SH-SY5Y (cell line): ENCODE results near the gene PAK3.

Source experiments
- GATA2 ChIP-seq: IDR thresholded peaks from 2 replicates; pipeline ENCODE4 v1.6.1; 2011; ENCODE audit warnings: mild to moderate bottlenecking, low read depth, low read length
- GATA3 ChIP-seq: IDR thresholded peaks from 2 replicates; pipeline ENCODE4 v1.6.1; 2011; ENCODE audit warnings: low read depth, mild to moderate bottlenecking, low read length, moderate library complexity

PAK3 gene

DNA sequence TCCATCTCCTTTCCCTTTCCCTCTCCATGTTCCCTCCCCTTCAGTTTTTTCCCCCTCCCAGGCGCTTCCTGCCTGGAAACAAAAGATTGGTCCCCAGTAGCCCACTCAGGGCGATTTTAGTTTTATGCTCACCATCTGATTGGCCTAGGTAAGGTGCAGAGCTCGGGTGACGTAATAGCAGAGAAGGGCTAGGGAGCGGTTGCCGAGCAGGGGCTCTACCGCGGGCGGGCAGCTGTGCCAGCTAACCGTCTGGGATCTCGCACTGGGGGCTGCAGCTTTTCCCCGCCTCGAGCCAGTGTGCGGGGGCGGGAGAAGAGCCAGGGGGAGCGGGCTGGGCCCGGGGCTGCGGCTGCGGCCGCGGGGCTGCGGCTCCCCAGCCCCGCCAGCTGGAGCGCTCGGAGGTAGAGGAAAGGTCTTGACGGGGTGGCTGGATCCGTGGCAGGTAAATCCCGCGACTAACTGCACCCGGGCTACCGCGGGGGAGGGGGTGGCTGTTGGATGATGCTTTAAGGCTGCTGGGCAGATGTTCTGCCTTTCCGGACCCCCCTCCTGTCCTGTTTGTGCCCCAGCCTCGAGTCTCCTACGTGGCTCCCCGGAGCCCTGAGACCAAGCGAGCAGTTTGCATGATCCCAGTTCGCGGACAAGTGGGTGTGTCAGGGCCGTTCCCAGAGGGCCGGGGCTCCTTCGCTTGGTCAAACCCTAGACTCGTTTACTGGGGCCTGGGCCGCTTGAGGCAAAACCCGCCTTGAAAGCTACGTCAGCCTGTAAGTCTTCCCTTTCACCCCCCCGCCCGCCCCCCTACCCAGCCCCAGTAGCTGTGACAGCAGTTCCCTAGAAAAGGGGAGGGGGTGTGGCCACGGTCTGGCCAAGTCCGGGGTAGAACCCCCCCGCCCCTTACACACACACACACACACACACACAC lies at the start of gene PAK3:
TSS of gene PAK3 (plus strand) at position 218 of the 922 bp plus-strand sequence. CDS start 26,913 bp downstream, outside the sequence.
- TF ChIP-seq GATA2 (no peak), GATA3 (no peak)

DNA sequence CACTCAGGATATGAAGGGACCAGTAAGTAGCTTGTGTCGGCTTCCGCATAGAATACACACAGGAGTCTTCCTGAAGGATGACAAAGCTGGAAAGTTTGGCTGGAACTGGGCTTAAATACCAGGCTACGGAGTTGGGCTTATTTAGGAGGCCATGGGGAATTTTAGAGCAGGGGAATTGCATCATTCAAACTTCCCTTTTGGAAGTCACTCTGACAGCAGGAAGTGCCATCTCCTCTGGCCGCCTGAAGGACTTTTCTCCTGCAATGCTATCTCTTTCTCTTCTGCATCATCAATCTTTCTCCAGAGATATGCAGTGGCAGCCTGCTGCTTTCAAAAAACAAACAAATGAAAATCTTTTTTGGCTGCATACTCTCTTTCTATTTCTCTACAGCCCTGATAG lies 48.4 kb upstream of the PAK3 start:
- TF ChIP-seq GATA3 (no peak), GATA2 (no peak)

DNA sequence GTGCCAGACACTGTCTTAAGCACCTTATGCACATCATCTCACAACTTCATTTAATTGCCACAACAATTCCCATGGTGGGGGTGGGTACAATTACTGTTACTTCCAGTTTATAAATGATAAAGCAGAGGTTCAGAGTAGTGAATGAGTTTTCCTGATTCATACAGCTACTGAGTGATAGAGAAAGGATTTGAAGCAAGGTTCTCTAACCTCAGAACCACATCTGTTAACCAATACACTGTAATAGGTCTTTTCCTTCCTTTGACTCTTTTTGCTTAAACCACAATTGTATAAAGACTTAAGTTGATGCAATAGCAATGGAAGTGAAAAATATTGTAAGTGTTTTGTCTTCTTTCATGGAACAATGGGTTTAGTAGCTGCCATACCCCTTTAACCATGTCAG lies 43.5 kb upstream of the PAK3 start:
- TF ChIP-seq GATA2 (no peak), GATA3 (no peak)

DNA sequence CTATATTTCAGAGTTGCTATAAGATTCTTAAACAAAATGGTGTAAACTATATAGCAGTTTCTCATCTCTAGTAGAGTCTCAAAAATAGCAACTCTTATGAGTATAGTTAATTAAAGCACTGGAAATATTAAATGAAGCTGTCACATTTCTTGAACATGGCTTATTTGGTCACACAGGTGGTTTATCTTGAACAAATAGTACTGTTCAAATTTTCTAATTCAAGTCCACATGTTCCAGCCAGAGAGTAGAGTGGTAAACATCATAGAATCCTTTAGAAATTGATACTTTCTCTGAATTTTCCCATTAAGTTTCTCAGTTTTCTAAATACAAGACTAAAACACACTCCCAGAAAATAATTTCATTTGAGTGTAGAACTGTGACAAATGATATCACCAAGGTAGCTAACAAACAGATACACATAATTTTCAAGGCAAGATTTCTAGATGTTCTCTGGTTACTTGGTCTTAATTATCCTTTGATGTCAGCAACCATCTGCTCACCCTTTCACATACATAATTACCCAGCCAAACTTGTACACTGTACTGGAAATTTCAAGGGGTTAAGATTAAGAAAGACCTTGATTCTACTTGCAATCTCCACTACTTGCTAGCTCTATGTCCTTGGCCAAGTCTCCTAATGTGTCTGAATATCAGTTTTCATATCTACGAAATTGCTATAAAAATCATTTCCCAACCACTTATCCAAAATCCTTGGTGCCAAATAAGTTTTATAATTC lies 24.3 kb upstream of the PAK3 start:
- no peak for TF ChIP-seq GATA3
- no peak for TF ChIP-seq GATA2

DNA sequence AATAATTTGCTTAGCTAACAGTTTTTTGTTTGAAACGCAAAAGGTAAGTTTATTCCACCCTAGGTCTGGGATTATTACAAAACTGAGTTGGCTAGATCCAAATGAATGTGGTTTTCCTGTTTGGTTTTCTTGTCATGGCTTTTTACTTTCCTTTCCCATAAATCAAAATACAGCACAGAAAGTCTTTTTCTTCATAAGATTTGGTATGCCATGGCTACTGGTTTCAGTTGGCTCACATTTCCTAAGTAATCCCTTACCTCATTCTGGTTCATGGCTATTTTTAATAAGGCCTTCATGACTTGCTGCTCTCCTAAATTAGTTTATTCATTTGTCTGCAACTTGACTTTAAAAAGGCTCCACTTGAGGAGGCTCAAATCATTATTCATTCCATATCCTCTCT lies 12.9 kb upstream of the PAK3 start:
- no peak for TF ChIP-seq GATA3
- no peak for TF ChIP-seq GATA2

DNA sequence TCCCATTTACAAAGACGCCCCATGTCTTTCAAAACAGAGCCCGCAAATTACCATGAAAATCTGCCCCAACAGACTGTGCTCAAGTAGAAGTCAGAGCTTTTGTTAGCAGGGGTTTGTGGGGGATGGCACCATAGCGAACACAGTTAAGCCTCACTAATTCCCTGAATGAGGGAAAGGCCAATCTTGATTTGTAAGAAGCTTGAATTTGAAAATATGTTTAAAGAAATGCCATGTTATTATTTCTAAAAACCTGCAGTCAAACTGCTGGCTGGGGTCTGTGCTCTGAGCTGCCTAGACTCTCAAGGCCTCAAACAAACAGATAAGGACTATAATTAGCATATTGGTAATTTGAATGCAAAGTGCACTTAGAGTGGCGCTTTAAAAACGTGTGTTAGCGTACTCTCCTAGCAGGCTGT lies 9.4 kb upstream of the PAK3 start:
- TF ChIP-seq GATA2 (no peak), GATA3 (no peak)

DNA sequence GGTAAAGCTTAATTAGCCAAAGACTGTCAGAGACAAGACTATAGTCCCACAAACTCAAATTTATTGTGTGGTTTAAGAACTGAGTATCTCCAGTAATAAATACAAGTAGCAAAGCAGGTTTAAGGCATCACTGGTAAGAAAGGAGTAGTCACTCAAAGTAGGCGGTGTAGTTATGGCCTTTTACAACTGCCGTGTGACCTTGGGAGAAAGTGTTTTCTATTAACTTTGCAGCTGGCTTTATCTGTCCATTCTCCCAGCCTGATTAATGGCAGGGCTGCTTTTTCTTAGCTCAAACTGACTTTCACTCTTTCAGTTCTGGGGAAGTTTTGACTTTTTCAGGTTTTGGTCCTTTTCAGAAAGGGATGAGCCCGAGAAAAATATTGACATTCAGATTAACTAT lies 7.4 kb upstream of the PAK3 start:
- TF ChIP-seq GATA2, result no peak
- no peak for TF ChIP-seq GATA3

DNA sequence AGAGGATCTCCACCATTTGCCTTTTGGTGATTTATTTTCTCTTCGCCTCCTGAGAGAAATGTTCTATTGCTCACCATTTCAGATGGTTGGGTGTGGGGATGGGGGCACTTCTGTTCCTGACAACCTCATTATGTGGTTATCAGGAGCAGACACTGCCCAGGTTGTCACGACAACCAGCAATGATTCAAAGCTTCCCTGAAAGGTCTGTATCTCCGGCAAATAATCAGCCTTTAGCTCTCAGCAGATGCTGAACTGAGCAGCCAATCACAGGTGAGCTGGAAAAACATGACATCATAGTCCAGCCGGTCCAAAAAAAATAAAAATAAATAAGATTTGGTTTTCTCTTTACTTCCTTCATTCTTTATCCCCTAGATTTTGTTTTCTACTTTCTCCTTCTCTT lies 5.5 kb upstream of the PAK3 start:
- no peak; the same call in 1 of the 2 replicates for TF ChIP-seq GATA2
- no peak for TF ChIP-seq GATA3

DNA sequence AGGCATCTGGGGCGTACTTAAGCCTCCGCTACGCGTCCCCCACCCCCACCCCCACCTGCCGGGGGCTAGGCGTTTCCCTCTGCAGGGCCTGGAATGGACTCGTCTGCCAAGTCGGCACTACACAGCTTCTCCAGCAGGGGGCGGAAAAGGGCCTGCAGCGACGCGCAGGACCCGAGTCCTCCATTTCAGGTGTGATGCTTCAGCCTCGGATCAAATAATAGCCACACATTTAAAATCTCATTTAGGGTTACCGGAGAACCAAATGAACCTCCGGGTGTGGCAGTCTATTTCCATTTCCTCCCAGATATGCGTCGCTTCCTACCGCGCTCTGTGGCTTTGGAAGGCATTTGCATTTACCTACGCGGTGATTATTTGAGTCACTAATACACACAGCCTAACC lies 2.9 kb downstream of the PAK3 start:
- TF ChIP-seq GATA2, result no peak
- TF ChIP-seq GATA3, result no peak

DNA sequence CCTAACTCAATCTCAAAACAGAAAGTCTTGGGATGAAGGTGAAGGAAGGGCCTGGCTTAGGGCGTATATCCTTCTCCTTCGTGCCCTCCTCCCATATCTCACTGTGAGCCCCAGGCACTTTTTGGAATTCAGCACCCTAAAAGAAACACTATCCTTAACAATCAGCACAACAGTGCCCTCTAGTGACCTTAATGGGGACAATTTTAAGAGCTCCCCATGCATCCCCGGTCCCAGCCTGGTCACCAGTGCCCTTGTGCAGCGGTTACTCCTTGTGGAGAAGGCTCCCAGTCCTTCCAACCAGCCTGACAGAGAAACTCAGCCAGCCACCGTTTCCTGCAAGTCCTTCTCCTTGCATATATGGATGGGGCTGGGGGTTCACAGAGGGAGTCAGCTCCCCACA lies 4.2 kb downstream of the PAK3 start:
- no peak for TF ChIP-seq GATA3
- no peak for TF ChIP-seq GATA2

DNA sequence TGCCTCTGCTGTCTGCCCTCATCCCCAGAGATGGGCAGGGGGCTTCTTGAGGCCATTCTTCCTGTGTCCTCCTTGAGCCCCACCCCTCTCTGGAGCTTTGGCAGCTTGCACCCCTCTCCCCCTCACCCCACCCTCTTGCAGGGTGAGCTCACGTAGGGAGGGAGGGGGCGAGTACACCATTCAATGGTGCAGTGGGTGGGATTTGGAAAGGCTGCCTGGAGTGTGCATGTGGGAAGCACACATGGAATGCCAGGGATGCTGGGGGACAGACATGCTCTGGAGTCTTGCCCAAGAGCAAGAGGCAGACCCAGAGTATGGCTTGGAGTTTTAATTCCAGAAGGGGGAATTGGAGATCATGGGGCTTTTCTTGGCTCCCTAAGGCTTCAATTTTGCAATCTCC lies 5.6 kb downstream of the PAK3 start:
- TF ChIP-seq GATA3, result no peak

DNA sequence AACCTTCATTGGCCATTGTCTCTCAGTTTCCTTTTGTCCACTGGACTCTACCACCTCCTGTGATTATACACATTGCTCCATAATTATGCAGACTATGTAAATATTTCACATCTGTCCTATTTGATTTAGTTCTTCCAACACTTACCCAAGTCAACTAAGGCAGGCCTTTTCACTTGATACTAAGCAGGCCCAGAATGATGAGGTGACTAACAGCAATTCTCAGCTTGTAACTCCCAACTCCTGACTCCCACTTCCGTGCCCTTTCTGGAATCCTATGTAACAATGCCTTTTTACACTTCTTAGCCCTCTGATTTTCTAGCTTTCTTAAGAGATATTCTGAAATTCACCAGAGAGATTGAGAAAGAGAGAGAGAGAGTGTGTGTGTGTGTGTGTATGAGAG lies 6.6 kb downstream of the PAK3 start:
- TF ChIP-seq GATA3 (no peak), GATA2 (no peak)

DNA sequence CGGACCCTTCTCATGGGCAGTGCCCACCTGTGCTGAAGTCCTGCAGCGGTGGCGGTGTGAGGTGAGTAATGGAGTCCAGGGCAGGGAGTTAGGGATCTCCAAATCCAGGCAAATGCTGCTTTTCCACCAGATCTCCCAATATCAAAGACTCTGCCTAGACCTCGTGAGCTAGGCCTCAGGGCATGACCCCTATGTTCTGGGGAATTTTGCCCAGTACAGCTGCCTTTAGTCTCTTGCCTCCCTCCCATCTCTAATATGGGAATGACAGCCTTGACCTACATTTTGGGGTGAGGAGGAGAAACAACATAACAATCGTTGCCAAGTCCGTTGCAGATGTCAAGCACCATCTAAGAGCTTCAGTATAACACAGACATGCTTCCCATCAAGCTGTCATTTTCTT lies 7.3 kb downstream of the PAK3 start:
- TF ChIP-seq GATA3, result no peak
- no peak for TF ChIP-seq GATA2

DNA sequence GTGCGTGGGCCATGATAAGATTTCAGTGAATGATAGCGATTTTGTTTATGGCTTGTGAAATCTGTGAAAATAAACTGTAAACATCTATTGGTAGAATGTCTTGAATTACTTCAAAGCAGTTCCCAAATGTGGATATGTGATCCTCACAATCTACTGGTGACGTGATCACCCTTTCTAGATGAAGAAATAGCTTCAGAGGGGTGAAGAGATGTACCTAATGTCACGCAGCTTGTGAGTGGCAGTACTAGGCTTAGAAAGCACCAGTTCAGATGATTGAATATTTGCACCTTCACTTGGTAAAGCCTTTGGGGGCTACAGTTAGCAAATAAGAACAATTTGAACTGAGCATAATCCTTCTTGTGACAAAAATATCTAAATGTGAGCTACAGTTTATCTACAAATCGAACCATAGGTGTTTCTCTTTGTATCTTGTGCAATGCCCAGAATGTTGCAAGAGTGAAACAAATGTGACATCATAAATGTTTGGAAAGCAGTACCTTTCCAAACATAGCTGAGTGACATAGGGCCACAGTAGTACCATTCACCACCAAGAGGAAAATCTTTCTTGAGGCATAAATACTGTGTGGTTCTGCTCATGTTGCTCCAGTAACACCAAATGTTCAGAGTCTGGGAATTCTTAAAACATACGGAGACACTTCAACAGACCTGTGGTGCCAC lies 14.2 kb downstream of the PAK3 start:
- TF ChIP-seq GATA3 (no peak), GATA2 (no peak)

DNA sequence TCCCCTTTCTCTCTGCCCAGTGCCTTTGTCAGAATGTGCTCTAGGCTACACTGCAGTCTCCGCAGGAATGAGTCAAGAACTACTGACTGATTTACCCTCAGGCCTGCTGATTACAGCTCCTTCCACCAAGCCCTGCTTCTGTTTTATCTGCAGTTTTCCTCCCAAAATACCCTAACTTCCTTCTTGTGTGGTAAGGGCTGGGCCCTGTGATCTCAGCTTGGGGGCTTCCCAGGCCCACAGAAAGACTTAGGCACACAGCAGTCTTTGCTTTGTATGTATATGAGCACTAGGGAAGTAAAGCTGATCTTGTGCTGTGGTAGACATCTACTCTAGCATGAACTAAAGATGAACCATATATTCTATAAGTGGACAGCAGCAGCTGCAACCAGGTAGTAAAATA lies 18.8 kb downstream of the PAK3 start:
- TF ChIP-seq GATA2, result no peak
- no peak for TF ChIP-seq GATA3
